Measurements from ENCODE around the gene RPH3AL. TPM values are rescaled to one million over a fixed set of nuclear protein-coding genes. Genes with fewer than 3 reads are reported as not detected.
A peak's percentile ranks its signal among the peaks of the same experiment; 100 is the strongest.

The RPH3AL gene
- total RNA-seq, 1 experiment from 2014 or later = 3.0 TPM

- WGBS (ENCODE audit: extremely low coverage, insufficient read length, low lambda C conversion rate) = no CpG with 5 or more reads among the region's 12 CpGs
- peaks cover under 1% of the 10 kb centered on the region in 2 experiments; a peak in 2 of 5 replicates for H3K9me3 Mint-ChIP-seq
- Histone ChIP-seq H2BK12ac (ENCODE audit: insufficient read length, low read depth, low read length) (no peak overlapping the region), H2BK15ac (ENCODE audit: low read depth, low read length) (no peak overlapping the region), H3K23ac (ENCODE audit: insufficient read length, low read depth, low read length) (no peak overlapping the region), H4K20me1 (ENCODE audit: control insufficient read depth, insufficient read depth, insufficient read length) (no peaks in the 10 kb centered on the region), H3K9ac (ENCODE audit: extremely low read depth, insufficient read length, low read length) (no peak overlapping the region), H2BK5ac (ENCODE audit: insufficient read length, low read length) (no peak overlapping the region), H3K27ac (ENCODE audit: insufficient read length, low read depth, low read length) (no peak overlapping the region), H3K4me1 (ENCODE audit: insufficient read depth, low read length) (peaks cover 2% of the 10 kb centered on the region; the same call in 1 of the 2 replicates), H4K5ac (ENCODE audit: insufficient read length, low read depth, low read length) (no peak overlapping the region), H3K4me2 (ENCODE audit: insufficient read depth, insufficient read length, low read length) (no peak overlapping the region), H3K56ac (ENCODE audit: insufficient read length, low read depth, low read length) (no peak overlapping the region), H3K14ac (ENCODE audit: insufficient read depth, low read length) (no peak overlapping the region; the same call in 1 of the 2 replicates), H3K23me2 (ENCODE audit: insufficient read length, low read depth, low read length, poor library complexity, severe bottlenecking) (no peaks in the 10 kb centered on the region), H3K79me1 (ENCODE audit: insufficient read depth, low read depth, low read length, poor library complexity, severe bottlenecking) (no peaks in the 10 kb centered on the region), H3K79me2 (ENCODE audit: insufficient read depth, low read length) (no peaks in the 10 kb centered on the region), H3K9me3 (ENCODE audit: control insufficient read depth, low read depth, low read length) (no peaks in the 10 kb centered on the region), H3K4ac (ENCODE audit: low read depth, low read length) (no peak overlapping the region), H4K91ac (ENCODE audit: insufficient read length, low read depth, low read length) (no peak overlapping the region), H4K8ac (replicated peaks; ENCODE audit: insufficient read length, low read depth, low read length) (no peak overlapping the region), H3T11ph (ENCODE audit: low read length) (no peak overlapping the region), H3K18ac (ENCODE audit: insufficient read length, low read depth, low read length) (no peak overlapping the region), H2BK20ac (ENCODE audit: low read depth, low read length, poor library complexity, severe bottlenecking) (no peak overlapping the region), H2AK5ac (ENCODE audit: insufficient read length, low read length) (no peak overlapping the region), H2AFZ (ENCODE audit: low read length) (no peak overlapping the region), H2BK120ac (ENCODE audit: low read depth, low read length, poor library complexity, severe bottlenecking) (no peak overlapping the region), H3K27me3 (ENCODE audit: insufficient read depth, low read length) (no peaks in the 10 kb centered on the region)
- peak; percentile 83 for DNase-seq
- TF ChIP-seq CTCF (conservative IDR thresholded peaks at IDR 0.05) = peak; percentile 90
- no peak overlapping the region for H3K27ac Mint-ChIP-seq
- H3K4me1 Mint-ChIP-seq = peaks cover 18 to 32% of the 10 kb centered on the region in 2 experiments
- H3K4me3 Mint-ChIP-seq = no peak overlapping the region
- H3K27me3 Mint-ChIP-seq (ENCODE audit: low read depth) = peaks cover 12% of the 10 kb centered on the region
- no peaks in the 10 kb centered on the region; a peak in 1 of 7 replicates for H3K36me3 Mint-ChIP-seq (ENCODE audit: insufficient read depth in 1 of 3, low read depth in 3 of 3)
Measured at GRCh38 chr17:309361-309888, 43.2 kb downstream of the RPH3AL start.

Data from H9 (cell line).